Measurements from ENCODE around the gene PAM. TPM values are rescaled to one million over a fixed set of nuclear protein-coding genes. Genes with fewer than 3 reads are reported as not detected.

Gene PAM
- total and polyA plus RNA-seq, 2 of the 8 experiments (the other 6 are each of a cell fraction or from before 2014, with no cell fraction given), result 30.4 to 67.8 TPM

DNA sequence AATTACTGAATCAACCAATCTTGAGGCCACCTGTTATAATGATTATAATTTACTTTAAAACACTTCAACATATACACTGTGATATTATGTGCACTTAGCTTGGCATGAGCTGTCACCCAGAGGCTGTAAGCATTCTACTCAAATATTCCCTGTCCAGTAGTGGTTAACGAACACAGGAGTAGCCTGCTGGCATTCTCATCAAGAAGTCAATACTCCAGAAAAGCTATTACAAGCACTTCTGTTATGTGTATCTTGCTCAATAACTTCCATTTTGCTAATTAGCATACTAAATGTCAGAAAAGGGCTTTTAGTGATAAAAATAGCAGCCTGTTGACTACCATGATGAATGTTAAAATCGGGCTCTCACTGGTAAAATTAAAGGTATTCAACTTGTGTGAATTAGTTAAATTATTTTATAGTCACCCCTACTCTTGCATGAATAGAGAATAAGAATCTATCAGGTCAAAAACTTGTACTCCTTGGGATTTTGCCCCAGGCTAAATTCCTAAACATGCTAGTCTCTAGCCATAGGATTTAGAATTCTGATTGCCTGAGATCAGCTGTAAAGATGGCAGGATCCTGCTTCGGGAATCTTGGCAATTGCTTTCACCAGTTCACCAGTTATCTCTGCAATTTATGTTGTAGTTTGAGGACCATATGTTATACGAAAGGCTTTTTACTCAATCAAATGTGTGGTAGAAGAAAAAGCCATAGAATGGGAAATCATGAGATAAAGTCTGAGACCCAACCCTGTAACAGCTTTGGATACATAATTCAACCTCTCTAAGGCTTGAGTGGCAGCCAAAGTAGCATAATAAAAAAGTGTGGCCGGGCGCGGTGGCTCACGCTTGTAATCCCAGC lies 43.4 kb upstream of the PAM start (continued):
- TF ChIP-seq SAP30 (IDR thresholded peaks at IDR 0.05; ENCODE audit: insufficient read depth, insufficient replicate concordance, low read length) (no peak), CHD2 (IDR thresholded peaks at IDR 0.05; ENCODE audit: low read length) (no peak), HDAC6 (IDR thresholded peaks at IDR 0.05; ENCODE audit: low read depth, low read length) (no peak), RNF2 (IDR thresholded peaks at IDR 0.05; ENCODE audit: borderline replicate concordance, low read depth, low read length, missing control alignments, poor library complexity, severe bottlenecking) (no peak), TAF1 (IDR thresholded peaks at IDR 0.05; ENCODE audit: low read depth, low read length) (no peak)

Measured in H1 (cell line).